ENCODE data around the gene NT5C3B.

DNA sequence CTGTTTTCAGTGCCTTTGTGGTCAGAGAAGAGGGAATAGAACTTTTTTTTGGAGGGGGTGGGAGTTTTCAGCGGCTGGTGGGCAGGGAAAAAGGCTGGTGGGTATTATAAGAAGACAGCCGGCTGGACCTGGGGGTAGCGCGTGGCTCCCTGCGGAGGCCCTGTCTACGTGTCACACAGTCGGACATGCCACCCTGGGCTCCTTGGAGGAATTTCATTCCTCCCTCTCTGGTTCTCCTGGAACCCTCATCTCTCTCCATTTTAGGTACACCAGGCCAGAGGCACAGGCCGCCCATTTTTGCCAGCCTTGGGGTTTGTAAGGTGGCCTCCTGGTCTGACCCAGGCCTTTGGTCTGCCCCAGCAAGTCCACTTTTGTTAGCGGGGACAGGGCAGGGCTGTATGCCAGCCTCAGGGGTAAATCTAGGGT lies 22.3 kb downstream of the NT5C3B start:
- TF ChIP-seq, protein P1, sequence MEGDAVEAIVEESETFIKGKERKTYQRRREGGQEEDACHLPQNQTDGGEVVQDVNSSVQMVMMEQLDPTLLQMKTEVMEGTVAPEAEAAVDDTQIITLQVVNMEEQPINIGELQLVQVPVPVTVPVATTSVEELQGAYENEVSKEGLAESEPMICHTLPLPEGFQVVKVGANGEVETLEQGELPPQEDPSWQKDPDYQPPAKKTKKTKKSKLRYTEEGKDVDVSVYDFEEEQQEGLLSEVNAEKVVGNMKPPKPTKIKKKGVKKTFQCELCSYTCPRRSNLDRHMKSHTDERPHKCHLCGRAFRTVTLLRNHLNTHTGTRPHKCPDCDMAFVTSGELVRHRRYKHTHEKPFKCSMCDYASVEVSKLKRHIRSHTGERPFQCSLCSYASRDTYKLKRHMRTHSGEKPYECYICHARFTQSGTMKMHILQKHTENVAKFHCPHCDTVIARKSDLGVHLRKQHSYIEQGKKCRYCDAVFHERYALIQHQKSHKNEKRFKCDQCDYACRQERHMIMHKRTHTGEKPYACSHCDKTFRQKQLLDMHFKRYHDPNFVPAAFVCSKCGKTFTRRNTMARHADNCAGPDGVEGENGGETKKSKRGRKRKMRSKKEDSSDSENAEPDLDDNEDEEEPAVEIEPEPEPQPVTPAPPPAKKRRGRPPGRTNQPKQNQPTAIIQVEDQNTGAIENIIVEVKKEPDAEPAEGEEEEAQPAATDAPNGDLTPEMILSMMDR (conservative IDR thresholded peaks at IDR 0.05; ENCODE audit: low read length): no peak
- TF ChIP-seq EZH2phosphoT487 (IDR thresholded peaks at IDR 0.05; ENCODE audit: borderline replicate concordance, low read depth, low read length): no peak
